B cell (primary cell): Measurements from ENCODE around the gene BCL2. TPM values are rescaled to one million over a fixed set of nuclear protein-coding genes. Genes with fewer than 3 reads are reported as not detected.

ENCODE experiments used
- ATAC-seq: fragments of 200-7000 bp; cut with Tn5 transposase; one replicate; pipeline ENCODE4 v1.10.0; 2021; ENCODE audit warnings: low read depth, mild to moderate bottlenecking, moderate number of reproducible peaks, moderate library complexity
- CTCF ChIA-PET: fragments of 350-600 bp; sonication (Branson Sonifier 250); formaldehyde crosslinking; loops from one replicate; lab custom pipeline; 2021; ENCODE audit warnings: antibody characterized with exemption, inconsistent platforms; lab: Charles Lee
- POLR2A ChIA-PET: fragments of 350-600 bp; sonication (Branson Sonifier 250); formaldehyde crosslinking; loops from one replicate; lab custom pipeline; 2021; ENCODE audit warnings: antibody characterized with exemption; lab: Charles Lee
- DNase-seq: peaks from one replicate; pipeline ENCODE4 v3.0.0; 2013
- H2AFZ ChIP-seq: 2 replicates; pipeline ENCODE4 v1.6.1; 2012; ENCODE audit warnings: mild to moderate bottlenecking, low read depth, low read length; ENCODE audit not compliant: insufficient read depth, poor library complexity, severe bottlenecking
- H3K27ac ChIP-seq, 2 donors: 1 replicate in 1 of 2; 2 replicates in 1 of 2; pipeline ENCODE4 v1.5.1; 2012 to 2013; ENCODE audit warnings: low read length in 2 of 2, mild to moderate bottlenecking in 2 of 2, moderate library complexity in 1 of 2
- H3K27me3 ChIP-seq, 4 experiments: fragments of 200-600 bp in 1 of 4; sonication (generic) in 1 of 4; replicated peaks in 1 of 4; 1 replicate in 2 of 4; 2 replicates in 2 of 4; pipeline versions ENCODE4 v1.6.1 to v1.7.0; 2013 to 2016; ENCODE audit warnings: low read length in 3 of 4, mild to moderate bottlenecking in 2 of 4, mixed read lengths in 1 of 4, moderate library complexity in 1 of 4; ENCODE audit not compliant: insufficient read depth in 4 of 4, control insufficient read depth in 3 of 4; ENCODE audit errors: control extremely low read depth in 1 of 4
- H3K36me3 ChIP-seq, 2 experiments: replicated peaks in 1 of 2; 1 replicate in 1 of 2; 2 replicates in 1 of 2; pipeline versions ENCODE4 v1.6.1 to v1.7.1; 2013; ENCODE audit warnings: low read length in 1 of 2; ENCODE audit not compliant: insufficient read depth in 2 of 2, control insufficient read depth in 1 of 2; ENCODE audit errors: control extremely low read depth in 1 of 2, extremely low read depth in 1 of 2
- H3K4me1 ChIP-seq, 2 donors: fragments of 200-600 bp in 1 of 2; sonication (generic) in 1 of 2; 1 replicate in 1 of 2; 2 replicates in 1 of 2; pipeline versions ENCODE4 v1.5.1 to v1.6.1; 2013 to 2017; ENCODE audit warnings: low read length in 2 of 2; ENCODE audit not compliant: control insufficient read depth in 2 of 2, insufficient read depth in 2 of 2
- H3K4me2 ChIP-seq: replicated peaks from 2 replicates; pipeline ENCODE3; 2012; ENCODE audit warnings: mild to moderate bottlenecking, low read depth, low read length; ENCODE audit not compliant: poor library complexity, severe bottlenecking
- H3K4me3 ChIP-seq, 5 experiments: fragments of 200-600 bp in 1 of 5; sonication (generic) in 1 of 5; 1 replicate in 3 of 5; 2 replicates in 2 of 5; pipeline versions ENCODE4 v1.5.1 to v1.7.0; 2011 to 2016; ENCODE audit warnings: low read length in 4 of 5, mild to moderate bottlenecking in 4 of 5, low read depth in 2 of 5, control low read depth in 1 of 5, moderate library complexity in 1 of 5; ENCODE audit not compliant: insufficient read depth in 1 of 5; ENCODE audit errors: control extremely low read depth in 1 of 5, extremely low read depth in 1 of 5
- H3K79me2 ChIP-seq: fragments of 200-600 bp; sonication (generic); one replicate; pipeline ENCODE4 v1.6.0; 2016; ENCODE audit warnings: low read length; ENCODE audit not compliant: control insufficient read depth, insufficient read depth
- H3K9ac ChIP-seq: fragments of 200-600 bp; sonication (generic); 2 replicates; pipeline ENCODE4 v1.6.1; 2017; ENCODE audit warnings: mild to moderate bottlenecking, low read length, moderate library complexity
- H3K9me3 ChIP-seq, 3 donors: one replicate each; pipeline versions ENCODE4 v1.6.1 to v1.7.1; 2013; ENCODE audit warnings: low read length in 2 of 3; ENCODE audit not compliant: control insufficient read depth in 2 of 3, insufficient read depth in 1 of 3; ENCODE audit errors: control extremely low read depth in 1 of 3
- H4K20me1 ChIP-seq: 2 replicates; pipeline ENCODE4 v1.6.0; 2012; ENCODE audit warnings: mild to moderate bottlenecking, low read length; ENCODE audit not compliant: insufficient read depth, control insufficient read depth, poor library complexity, severe bottlenecking
- H3K27ac Mint-ChIP-seq: one replicate; pipeline ENCODE4 v1.8.0; 2021; ENCODE audit warnings: mixed read lengths
- H3K27me3 Mint-ChIP-seq: one replicate; pipeline ENCODE4 v1.8.0; 2021; ENCODE audit warnings: mixed read lengths
- H3K4me1 Mint-ChIP-seq: one replicate; pipeline ENCODE4 v1.8.0; 2021; ENCODE audit warnings: mixed read lengths
- H3K4me3 Mint-ChIP-seq: one replicate; pipeline ENCODE4 v1.8.0; 2021; ENCODE audit warnings: mixed read lengths
- H3K9me3 Mint-ChIP-seq: one replicate; pipeline ENCODE4 v1.8.0; 2022; ENCODE audit warnings: mixed read lengths; ENCODE audit not compliant: insufficient read depth
- CTCF ChIP-seq: fragments of 200-600 bp; IDR thresholded peaks from one replicate; pipeline ENCODE4 v1.8.0; 2022; ENCODE audit warnings: antibody characterized with exemption, mild to moderate bottlenecking
- EZH2 ChIP-seq: IDR thresholded peaks from 2 replicates; pipeline ENCODE4 v1.6.1; 2012; ENCODE audit warnings: borderline replicate concordance, low read depth, mild to moderate bottlenecking, moderate library complexity, low read length; ENCODE audit not compliant: insufficient read depth, poor library complexity, severe bottlenecking
- WGBS: methylation state at CpG from one replicate; pipeline ENCODE4 v1.1.5; 2013; ENCODE audit warnings: missing lambda C conversion rate; ENCODE audit not compliant: insufficient coverage; 5-methylcytosine and 5-hydroxymethylcytosine counted together
- intact Hi-C: fragments of 100-400 bp; cut with micrococcal nuclease; formaldehyde crosslinking; loops from one replicate; pipeline ENCODE4 v1.10.0; 2022
- polyA plus RNA-seq: library from polyadenylated mRNA; depleted of rRNA; stranded (reverse); fragments of >200 nt; gene quantifications from 2 replicates; pipeline ENCODE4 v1.2.3, GENCODE V29; 2012
- total RNA-seq, 2 donors: library from RNA; stranded (reverse); fragments of 120-200 nt in 1 of 2; gene quantifications; 1 replicate in 1 of 2; 2 replicates in 1 of 2; pipeline versions ENCODE4 v1.2.3 to v1.2.4, GENCODE V29; 2013 to 2022

Gene BCL2
- total and polyA plus RNA-seq, 2 donors (not counting 1 experiment from before 2014, with no cell fraction given), result 27.6 to 144 TPM

- Histone ChIP-seq H4K20me1 (peaks cover 9% of the 10 kb centered on the region), H3K79me2 (peaks cover 91% of the 10 kb centered on the region), H3K4me2 (no peak overlapping the region), H3K9me3 (peaks cover 0 to 9% (median 0%) of the 10 kb centered on the region in 3 donors), H2AFZ (no peak overlapping the region), H3K9ac (no peak overlapping the region), H3K4me1 (no peaks in the 10 kb centered on the region), H3K36me3 (peaks cover 0 to 25% of the 10 kb centered on the region in 2 experiments), H3K4me3 (no peak overlapping the region), H3K27me3 (no peaks in the 10 kb centered on the region), H3K27ac (no peak overlapping the region)
- intact Hi-C loops, result loop anchor here (5.0 kb wide), 1 partner anchor 34 kb away; no protein-coding TSS in a partner anchor
- Mint-ChIP-seq H3K9me3 (no peaks in the 10 kb centered on the region), H3K27me3 (no peaks in the 10 kb centered on the region), H3K4me3 (no peak overlapping the region), H3K27ac (no peak overlapping the region), H3K4me1 (peaks cover 23% of the 10 kb centered on the region)
- ChIA-PET CTCF (no interaction called here), POLR2A (no interaction called here)
- no CpG with 5 or more reads among the region's 3 CpGs for WGBS
- no peak for ATAC-seq
- no peak for TF ChIP-seq CTCF
- no peak for TF ChIP-seq EZH2
- DNase-seq, result no peak
Measured at GRCh38 chr18:63241317-63241712, 78.3 kb downstream of the BCL2 start.

- no peak overlapping the region for H3K9ac ChIP-seq
- intact Hi-C loops, result loop anchor here (5.0 kb wide), 1 partner anchor 33 kb away; no protein-coding TSS in a partner anchor
- Mint-ChIP-seq H3K9me3 (no peaks in the 10 kb centered on the region), H3K4me1 (peaks cover 23% of the 10 kb centered on the region), H3K4me3 (no peak overlapping the region), H3K27ac (no peak overlapping the region), H3K27me3 (no peaks in the 10 kb centered on the region)
- H3K4me3 ChIP-seq, result no peak overlapping the region
- no peaks in the 10 kb centered on the region for H3K27me3 ChIP-seq
- no peak overlapping the region for H3K4me2 ChIP-seq
- peaks cover 0 to 13% (median 0%) of the 10 kb centered on the region in 3 donors for H3K9me3 ChIP-seq
- WGBS, result 94% methylated on average over 2 of the region's 8 CpGs
- ChIA-PET POLR2A (no interaction called here), CTCF (no interaction called here)
- H3K27ac ChIP-seq, result no peak overlapping the region
- H2AFZ ChIP-seq, result no peak overlapping the region
- peaks cover 0 to 2% of the 10 kb centered on the region in 2 donors for H3K4me1 ChIP-seq
- H4K20me1 ChIP-seq, result peaks cover 8% of the 10 kb centered on the region
- H3K79me2 ChIP-seq, result peaks cover 90% of the 10 kb centered on the region
- TF ChIP-seq CTCF (no peak), EZH2 (no peak)
- no peak for DNase-seq
- no peak for ATAC-seq
- H3K36me3 ChIP-seq, result peaks cover 0 to 26% of the 10 kb centered on the region in 2 experiments
Measured at GRCh38 chr18:63240531-63241316, 78.8 kb downstream of the BCL2 start.
